ENCODE data around the gene SLC35A4.

DNA sequence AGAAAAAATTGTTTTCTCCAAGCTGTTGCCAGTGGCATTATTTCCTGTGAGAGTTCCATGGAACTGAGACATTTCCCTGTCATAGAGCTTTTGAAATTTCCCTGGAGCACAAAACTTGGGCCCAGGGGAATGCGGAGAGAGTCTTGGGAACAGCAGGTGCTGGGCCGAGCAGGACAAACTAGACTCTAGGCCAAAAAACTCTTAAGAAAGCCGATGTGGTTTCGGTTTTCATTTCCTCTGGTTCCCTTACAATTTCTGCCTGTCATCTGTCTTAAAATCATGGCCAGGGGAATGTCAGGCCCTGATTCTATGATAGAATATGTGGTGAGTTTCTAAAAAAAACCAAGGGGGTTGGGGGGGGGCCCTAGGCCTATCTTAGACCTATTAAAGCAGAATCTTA, 4.6 kb downstream of the SLC35A4 start:
- TF ChIP-seq, protein P1, sequence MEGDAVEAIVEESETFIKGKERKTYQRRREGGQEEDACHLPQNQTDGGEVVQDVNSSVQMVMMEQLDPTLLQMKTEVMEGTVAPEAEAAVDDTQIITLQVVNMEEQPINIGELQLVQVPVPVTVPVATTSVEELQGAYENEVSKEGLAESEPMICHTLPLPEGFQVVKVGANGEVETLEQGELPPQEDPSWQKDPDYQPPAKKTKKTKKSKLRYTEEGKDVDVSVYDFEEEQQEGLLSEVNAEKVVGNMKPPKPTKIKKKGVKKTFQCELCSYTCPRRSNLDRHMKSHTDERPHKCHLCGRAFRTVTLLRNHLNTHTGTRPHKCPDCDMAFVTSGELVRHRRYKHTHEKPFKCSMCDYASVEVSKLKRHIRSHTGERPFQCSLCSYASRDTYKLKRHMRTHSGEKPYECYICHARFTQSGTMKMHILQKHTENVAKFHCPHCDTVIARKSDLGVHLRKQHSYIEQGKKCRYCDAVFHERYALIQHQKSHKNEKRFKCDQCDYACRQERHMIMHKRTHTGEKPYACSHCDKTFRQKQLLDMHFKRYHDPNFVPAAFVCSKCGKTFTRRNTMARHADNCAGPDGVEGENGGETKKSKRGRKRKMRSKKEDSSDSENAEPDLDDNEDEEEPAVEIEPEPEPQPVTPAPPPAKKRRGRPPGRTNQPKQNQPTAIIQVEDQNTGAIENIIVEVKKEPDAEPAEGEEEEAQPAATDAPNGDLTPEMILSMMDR (conservative IDR thresholded peaks at IDR 0.05 in 1 of 2, IDR thresholded peaks at IDR 0.05 in 1 of 2; ENCODE audit: extremely low read depth in 1 of 2, insufficient read depth in 1 of 2, low read depth in 1 of 2, low read length in 2 of 2) = no peak
- no peak for TF ChIP-seq EZH2 (IDR thresholded peaks at IDR 0.05; ENCODE audit: borderline replicate concordance, low read length)

All from mammary epithelial cell (primary cell).